ENCODE data around the gene NXPH3. TPM values are rescaled to one million over a fixed set of nuclear protein-coding genes. Genes with fewer than 3 reads are reported as not detected.

The NXPH3 gene
- total and polyA plus RNA-seq, 2 donors (not counting 3 experiments of a cell fraction or from before 2014, with no cell fraction given) = 1.7 to 2.0 TPM

DNA sequence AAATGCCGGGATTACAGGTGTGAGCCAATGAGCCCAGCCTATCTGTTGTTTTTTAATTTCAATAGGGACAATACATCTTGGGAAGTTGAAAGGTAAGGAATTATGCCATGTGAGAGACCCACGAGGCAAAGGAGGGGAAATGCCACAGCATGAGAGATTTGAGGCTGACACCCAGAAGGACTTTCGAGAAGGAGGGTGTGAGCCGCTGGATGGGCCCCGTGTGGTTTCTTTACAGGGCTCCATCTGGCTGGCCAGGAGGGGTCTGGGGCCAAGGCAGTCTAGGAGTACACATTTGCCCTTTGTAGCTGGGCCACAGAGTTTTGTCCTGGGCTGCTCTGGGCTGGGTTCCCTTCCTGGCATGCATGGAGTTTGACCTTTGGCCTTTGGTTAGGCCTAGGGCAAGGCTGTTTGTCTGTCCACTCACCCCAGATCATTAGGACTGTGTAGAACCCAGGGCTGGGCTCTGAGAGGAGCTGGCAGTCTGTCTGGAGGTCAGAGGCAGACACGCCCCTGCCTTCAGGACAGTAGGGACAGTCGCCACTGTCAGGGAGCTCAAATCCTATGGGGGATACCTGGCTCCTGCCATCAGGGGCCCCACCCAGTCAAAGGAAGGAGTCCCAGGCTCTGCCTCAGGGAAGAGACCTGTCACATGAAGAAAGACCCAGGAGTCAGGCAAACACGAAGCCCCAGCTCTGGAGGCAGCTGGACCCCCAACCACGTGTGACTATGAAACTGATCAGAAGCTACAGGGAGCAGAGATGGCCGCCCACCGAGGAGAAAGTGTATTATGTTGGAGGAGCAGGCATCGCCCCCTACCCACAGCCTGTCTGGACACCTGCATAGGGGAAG lies 24.2 kb upstream of the NXPH3 start:
- ChIA-PET CTCF (interaction anchor here (2.4 kb wide), 1 partner anchor 144 kb away, joined by 9 read pairs; no protein-coding TSS in a partner anchor), POLR2A (interaction anchor here (0.7 kb wide), 1 partner anchor 794 kb away, joined by 7 read pairs; no protein-coding TSS in a partner anchor)
- FAIRE-seq (no peak), DNase-seq (ENCODE audit: low read depth, low spot score) (no peak)
- intact Hi-C loops (cut with micrococcal nuclease) (no loop called here), dilution Hi-C loops (cut with MboI; ENCODE audit: extremely low pct_ligation_motif_present, low sequenced_read_pairs) (no loop called here)
- no TSS peak for BruUV-seq (replicated peaks)
- Histone ChIP-seq H3K4me3 (replicated peaks in 1 of 3; ENCODE audit: insufficient read depth in 1 of 3, low read depth in 1 of 3, low read length in 3 of 3) (no peak overlapping the region), H2AFZ (ENCODE audit: low read depth, low read length) (no peak overlapping the region), H3K4me1 (ENCODE audit: control insufficient read depth, extremely low read depth, insufficient read depth, low read length) (peaks cover 2% of the 10 kb centered on the region), H3K9me1 (replicated peaks; ENCODE audit: control insufficient read depth, extremely low read depth, insufficient read depth, low read length) (no peaks in the 10 kb centered on the region), H3K4me2 (ENCODE audit: insufficient read depth, low read length) (no peak overlapping the region), H4K20me1 (replicated peaks; ENCODE audit: control insufficient read depth, extremely low read depth, insufficient read depth, low read length) (no peaks in the 10 kb centered on the region), H3K27me3 (ENCODE audit: control insufficient read depth in 2 of 2, insufficient read depth in 2 of 2, low read length in 2 of 2) (no peaks in the 10 kb centered on the region), H3K9me3 (replicated peaks; ENCODE audit: control insufficient read depth, insufficient read depth, low read length) (no peaks in the 10 kb centered on the region), H3K79me2 (ENCODE audit: control insufficient read depth, insufficient read depth, low read length) (no peaks in the 10 kb centered on the region), H3K9ac (replicated peaks; ENCODE audit: extremely low read depth, insufficient read depth, low read length) (no peak overlapping the region), H3K36me3 (ENCODE audit: control insufficient read depth in 2 of 2, extremely low read depth in 1 of 2, insufficient read depth in 2 of 2, low read length in 2 of 2) (no peaks in the 10 kb centered on the region), H3K27ac (ENCODE audit: insufficient read depth, low read depth, low read length) (no peak overlapping the region)
- no peak for TF ChIP-seq EZH2 (IDR thresholded peaks at IDR 0.05; ENCODE audit: borderline replicate concordance, low read depth, low read length, severe bottlenecking)
- no peak for TF ChIP-seq MYC (IDR thresholded peaks at IDR 0.05; ENCODE audit: low read depth, low read length)
- no peak for TF ChIP-seq POLR2AphosphoS5 (IDR thresholded peaks at IDR 0.05; ENCODE audit: insufficient read depth, low read depth, low read length)
- TF ChIP-seq POLR2A (IDR thresholded peaks at IDR 0.05; ENCODE audit: low read depth, low read length) = no peak
- no peak for TF ChIP-seq GATA2 (IDR thresholded peaks at IDR 0.05; ENCODE audit: insufficient read depth, insufficient read length, low read depth, low read length)
- TF ChIP-seq FOS (IDR thresholded peaks at IDR 0.05; ENCODE audit: borderline replicate concordance, insufficient read depth, low read length) = no peak
- TF ChIP-seq, protein P1, sequence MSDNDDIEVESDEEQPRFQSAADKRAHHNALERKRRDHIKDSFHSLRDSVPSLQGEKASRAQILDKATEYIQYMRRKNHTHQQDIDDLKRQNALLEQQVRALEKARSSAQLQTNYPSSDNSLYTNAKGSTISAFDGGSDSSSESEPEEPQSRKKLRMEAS (IDR thresholded peaks at IDR 0.05; ENCODE audit: insufficient read depth, insufficient read length) = no peak
- no peak for TF ChIP-seq JUN (IDR thresholded peaks at IDR 0.05; ENCODE audit: borderline replicate concordance, insufficient read depth, insufficient read length, low read depth)
- TF ChIP-seq, protein P2, sequence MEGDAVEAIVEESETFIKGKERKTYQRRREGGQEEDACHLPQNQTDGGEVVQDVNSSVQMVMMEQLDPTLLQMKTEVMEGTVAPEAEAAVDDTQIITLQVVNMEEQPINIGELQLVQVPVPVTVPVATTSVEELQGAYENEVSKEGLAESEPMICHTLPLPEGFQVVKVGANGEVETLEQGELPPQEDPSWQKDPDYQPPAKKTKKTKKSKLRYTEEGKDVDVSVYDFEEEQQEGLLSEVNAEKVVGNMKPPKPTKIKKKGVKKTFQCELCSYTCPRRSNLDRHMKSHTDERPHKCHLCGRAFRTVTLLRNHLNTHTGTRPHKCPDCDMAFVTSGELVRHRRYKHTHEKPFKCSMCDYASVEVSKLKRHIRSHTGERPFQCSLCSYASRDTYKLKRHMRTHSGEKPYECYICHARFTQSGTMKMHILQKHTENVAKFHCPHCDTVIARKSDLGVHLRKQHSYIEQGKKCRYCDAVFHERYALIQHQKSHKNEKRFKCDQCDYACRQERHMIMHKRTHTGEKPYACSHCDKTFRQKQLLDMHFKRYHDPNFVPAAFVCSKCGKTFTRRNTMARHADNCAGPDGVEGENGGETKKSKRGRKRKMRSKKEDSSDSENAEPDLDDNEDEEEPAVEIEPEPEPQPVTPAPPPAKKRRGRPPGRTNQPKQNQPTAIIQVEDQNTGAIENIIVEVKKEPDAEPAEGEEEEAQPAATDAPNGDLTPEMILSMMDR (IDR thresholded peaks at IDR 0.05; ENCODE audit: extremely low read depth in 1 of 2, insufficient read depth in 1 of 2, low read depth in 1 of 2, low read length in 2 of 2) = no peak

Data from endothelial cell of umbilical vein (primary cell).